T-helper 2 cell (primary cell): ENCODE results near the gene CIAO3.
"Not testable (repeated sequence)": the region's sequence is repeated elsewhere in the genome, so short reads cannot be mapped to it uniquely, and the experiment has no call there.

Experiments
- DNase-seq, 5 experiments: peaks; one replicate each; pipeline versions ENCODE4 v3.0.0 to v3.0.0-alpha.2; 2012 to 2022

Gene CIAO3

GRCh38 chr16:721765-722540 is 18.8 kb downstream of the CIAO3 start:
- DNase-seq, result no peak

DNA sequence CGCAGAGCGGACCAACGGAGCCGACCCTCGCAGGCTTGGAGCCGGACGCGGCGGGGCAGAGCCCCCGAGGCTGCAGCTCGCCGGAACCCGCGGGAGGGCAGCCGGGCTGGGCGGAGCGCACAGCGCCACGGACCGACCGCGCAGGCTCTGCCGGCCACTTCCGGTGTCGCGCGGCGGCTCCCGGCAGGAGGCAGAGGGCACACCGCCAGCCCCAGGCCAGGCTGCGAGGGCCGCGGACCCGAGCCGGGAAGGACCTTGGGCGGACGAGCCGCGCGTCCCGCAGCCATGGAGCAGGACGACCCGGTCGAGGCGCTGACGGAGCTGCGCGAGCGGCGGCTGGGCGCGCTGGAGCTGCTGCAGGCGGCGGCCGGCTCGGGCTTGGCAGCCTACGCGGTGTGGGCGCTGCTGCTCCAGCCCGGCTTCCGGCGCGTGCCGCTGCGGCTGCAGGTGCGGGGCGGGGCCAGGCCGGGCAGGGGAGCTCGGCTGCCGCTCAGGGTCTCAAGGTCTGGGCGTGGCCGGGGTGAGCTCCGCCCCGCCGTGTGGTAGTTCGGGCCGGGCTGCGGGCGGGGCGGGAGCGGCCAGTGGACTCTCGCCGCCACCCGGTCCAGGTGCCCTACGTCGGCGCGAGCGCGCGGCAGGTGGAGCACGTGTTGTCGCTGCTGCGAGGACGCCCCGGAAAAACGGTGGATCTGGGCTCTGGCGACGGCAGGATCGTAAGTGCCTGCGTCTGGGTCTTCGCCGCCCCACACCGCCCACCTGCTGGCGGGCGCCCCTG is 19.6 kb downstream of the CIAO3 start, which contains the start of gene ANTKMT:
Gene ANTKMT, plus strand, starts transcription at position 157 of the 775 bp plus-strand sequence. Its CDS starts 129 bp downstream, at position 286.
- peak; percentile 36 to 88 (median 60) for DNase-seq

DNA sequence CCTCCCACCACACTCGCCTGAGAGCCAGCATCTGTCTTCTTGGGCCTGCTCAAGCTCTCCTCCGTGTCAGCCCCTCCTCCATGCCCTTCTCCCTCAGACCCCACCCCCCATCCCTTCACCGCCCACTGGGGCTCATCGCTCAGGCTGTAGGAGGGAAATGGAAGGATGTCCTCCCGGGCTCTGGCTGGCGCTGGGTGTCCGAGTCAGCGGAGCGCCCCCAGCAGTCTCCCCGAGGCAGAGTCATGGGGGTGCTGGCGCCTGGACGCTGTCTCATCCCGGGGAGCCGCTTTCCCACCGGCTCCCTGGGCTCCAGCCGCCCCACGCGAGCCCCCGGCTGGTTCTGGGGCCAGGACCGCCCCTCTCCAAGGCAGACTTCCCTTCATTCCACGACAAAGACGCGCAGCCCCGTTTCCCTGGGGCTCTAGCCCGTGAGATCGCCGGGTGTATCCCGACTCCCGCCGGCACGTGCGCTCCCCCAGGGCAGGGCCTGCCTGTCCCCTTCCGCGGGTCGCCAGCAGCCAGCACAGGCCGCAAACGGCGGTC is 20.3 kb downstream of the CIAO3 start:
- DNase-seq, result peak in 1 of 5 experiments; percentile 53

DNA sequence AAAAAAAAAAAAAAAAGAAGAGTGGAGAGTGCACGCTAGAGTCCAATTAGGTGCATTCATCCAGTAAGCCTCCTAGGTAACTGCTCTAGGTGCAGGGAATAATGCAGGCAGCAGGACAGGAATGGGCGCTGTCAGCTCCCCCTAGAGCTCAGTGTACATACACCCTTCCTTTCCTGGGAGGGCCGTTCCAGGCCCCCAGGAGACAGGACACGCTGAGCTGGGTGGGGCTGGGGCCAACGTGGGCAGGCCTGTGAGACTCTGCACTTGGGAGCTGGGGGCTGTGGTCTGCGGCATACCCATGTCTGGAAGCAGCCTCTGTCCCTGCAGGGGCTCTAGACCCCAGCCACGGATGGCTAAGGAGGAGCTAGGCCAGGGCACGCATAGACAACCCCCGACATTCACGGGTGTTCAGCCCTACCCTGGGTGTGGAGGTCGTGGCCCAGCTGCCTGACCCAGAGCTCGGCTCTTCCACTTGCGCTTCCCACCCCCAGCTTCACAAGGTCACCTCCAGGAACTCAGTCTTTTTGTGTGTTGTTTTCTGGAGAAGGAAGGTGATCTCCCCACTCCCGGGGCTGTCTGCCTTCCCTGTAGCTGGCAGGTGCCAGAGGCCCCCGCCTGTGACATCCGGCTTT is 20.9 kb downstream of the CIAO3 start:
- no peak for DNase-seq

- no peak for DNase-seq
These were observed 21.9 kb downstream of the CIAO3 start for GRCh38 chr16:718922-719321.

- DNase-seq, result no peak
These were observed 22.4 kb downstream of the CIAO3 start for GRCh38 chr16:718389-718788.

DNA sequence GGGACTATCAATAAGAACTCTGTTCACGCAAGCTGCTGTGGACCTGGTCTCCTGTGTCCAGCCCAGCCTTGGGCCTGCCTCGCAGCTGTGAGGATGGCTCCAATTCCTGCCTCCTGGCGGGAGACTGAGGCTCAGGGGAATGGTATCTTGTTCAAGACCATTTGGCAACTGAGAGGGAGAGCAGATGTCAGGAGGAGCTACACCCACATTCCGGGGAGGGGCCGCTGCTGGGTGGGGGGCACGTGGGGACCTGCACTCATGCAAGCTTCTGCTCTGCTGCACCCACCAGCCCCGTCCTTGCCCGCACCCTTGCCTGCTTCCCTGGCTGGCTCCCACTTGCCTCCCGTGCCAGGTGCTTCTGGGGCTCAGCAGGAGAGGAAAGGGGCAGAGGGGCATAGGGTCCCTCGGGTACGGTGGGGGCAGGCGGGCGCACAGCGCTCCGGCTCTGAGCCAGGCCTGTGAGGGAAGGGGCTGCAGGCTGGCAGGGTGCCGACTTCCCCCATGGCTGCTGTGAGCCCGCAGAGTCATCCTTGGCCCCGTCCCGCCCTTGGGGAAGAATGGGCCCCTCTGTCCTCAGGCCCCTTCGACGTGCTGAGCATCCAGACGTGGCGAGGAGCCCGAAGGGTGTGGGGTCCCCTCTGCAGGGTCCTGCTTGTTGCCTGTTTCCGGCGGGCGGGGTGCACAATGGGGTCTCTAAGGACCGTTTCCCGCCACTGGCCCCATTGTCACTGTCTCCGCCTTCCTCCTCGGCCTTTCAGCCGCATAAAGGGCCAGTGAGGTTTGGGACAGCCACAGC is 23.1 kb downstream of the CIAO3 start:
- no peak for DNase-seq

DNA sequence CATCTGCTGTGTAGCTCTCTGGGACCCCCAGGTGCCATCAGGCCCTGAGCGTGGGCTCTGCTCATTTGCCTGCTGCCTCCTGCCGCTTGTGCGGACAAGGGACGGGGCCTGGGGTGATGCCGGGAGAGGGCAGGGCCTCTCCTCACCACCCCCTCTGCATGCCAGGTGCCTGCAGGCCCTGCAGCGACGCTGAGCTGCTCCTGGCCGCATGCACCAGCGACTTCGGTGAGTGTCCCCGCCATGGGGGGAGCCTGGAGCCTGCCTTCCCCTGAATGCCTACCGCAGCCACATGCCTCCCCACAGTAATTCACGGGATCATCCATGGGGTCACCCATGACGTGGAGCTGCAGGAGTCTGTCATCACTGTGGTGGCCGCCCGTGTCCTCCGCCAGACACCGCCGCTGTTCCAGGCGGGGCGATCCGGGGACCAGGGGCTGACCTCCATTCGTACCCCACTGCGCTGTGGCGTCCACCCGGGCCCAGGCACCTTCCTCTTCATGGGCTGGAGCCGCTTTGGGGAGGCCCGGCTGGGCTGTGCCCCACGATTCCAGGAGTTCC is 23.9 kb downstream of the CIAO3 start:
- DNase-seq, result no peak

DNA sequence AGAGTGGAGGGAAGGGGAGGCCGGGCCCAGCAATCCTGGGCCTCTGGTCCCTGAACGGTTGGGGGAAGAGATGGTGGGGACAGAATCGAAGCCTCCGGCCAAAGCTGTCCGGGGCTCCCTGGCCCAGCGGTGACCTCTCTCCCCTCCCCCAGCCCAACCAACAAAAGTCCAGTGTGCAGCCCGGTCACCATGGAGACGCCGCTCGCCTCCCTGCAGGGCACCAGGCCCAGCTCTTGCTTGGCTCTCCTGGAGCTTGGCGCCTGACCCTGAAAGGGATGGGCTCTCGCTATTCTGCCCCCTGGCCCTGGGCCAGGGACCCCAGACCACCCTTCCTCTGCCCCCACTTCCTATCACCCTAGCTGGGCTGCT is 24.6 kb downstream of the CIAO3 start:
- no peak for DNase-seq

- DNase-seq, result no peak
These were observed 25.2 kb downstream of the CIAO3 start for GRCh38 chr16:715477-716199.

DNA sequence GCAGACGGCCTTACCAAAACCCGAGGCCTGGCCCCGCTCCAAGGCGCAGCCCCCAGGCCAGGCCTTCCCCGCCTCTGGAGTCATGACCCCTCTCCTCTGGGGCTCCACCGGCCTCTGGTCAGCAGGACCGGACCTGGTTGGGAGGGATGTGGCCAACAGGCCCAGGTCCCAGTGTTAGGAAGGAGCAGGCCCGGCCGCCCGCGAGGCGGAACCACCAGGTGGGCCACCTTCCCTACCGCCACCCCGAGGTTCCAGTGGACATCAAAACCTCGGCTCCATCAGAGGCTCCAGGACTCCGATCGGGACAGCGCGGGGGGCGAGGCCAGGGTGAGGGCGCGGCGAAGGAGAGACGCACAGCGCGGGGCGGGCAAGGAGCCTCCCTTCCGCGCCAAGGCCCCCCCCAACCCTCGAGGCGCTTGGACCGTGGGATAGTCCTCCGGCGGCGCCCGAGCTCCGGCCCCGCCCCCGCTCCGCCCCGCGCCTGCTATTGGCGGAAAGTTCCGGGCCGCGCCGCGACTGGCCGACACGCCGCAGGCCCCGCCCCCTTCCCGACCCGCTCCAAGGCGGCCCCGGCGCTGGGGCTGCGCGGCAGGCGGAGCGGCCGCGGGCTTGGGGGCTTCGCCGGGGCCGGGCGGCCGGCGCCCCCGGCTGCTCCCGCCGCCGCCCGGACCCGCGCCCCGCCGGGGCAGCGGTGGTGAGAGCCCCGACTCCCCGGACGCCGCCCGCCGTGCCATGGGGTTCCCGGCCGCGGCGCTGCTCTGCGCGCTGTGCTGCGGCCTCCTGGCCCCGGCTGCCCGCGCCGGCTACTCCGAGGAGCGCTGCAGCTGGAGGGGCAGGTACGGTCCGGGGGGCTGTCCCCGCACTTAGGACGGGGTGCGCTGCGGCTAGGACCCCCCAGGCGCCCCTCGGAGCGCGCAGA is 26.0 kb downstream of the CIAO3 start, which contains the start of gene METRN:
Gene METRN, plus strand, starts transcription at position 561 of the 919 bp plus-strand sequence. Its CDS starts 172 bp downstream, at position 733.
- peak; percentile 77 to 87 (median 84) for DNase-seq

DNA sequence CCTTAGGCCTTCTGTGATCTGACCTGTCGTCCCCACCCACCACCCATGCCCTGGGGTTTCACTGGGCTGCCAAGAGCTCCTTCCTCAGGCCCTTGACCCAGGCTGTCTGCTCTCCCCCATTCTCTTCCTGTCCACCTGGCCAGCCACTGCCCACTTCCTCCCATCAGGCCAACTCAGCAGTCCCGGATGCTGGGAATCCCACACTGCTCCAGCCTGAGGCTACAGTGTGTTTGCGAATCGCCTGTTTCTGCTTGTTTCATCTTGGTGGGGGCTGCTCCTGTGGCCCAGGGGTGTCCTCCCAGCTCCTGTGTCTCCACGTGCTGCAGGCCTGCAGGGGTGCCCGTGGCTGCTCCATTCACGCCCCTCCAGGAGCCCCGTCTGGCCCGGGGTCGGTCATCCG is 26.7 kb downstream of the CIAO3 start:
- DNase-seq, result no peak

GRCh38 chr16:712740-713250 is 28.0 kb downstream of the CIAO3 start:
- not testable (repeated sequence) for DNase-seq

DNA sequence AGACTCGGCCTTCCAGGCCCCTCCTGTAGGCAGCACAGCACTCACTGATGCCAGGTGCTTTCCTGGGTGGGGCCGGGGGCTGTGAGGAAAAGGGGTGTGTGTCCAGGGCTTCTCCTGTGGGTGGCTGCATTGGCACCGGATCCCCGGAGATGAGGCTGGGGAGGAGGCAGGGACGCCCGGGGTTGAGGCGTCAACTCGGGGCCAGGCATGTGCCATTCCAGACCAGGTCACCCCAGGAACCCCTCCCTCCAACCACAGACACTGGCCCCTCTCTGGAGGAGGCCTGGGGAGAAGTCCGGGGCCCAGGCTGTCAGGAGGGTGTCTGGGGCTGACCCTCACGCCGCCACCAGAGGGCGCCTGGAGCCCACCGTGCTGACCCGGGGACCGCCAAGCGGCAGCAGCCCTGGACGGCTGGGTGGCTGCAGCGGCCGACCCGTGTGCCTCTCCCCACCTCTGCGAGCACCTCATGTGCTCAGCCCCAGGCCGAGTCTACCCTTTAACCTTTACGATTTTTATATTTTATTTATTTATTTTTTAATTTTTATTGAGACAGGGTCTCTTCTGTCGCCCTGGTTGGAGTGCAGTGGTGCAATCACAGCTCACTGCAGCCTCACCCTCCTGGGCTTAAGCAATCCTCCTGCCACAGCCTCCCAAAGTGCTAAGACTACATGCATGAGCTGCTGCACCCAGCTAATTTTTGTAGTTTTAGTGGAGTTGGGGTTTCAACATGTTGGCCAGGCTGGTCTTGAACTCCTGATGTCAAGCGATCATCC is 29.1 kb downstream of the CIAO3 start:
- DNase-seq, result peak; percentile 59 to 71 (median 68)

DNA sequence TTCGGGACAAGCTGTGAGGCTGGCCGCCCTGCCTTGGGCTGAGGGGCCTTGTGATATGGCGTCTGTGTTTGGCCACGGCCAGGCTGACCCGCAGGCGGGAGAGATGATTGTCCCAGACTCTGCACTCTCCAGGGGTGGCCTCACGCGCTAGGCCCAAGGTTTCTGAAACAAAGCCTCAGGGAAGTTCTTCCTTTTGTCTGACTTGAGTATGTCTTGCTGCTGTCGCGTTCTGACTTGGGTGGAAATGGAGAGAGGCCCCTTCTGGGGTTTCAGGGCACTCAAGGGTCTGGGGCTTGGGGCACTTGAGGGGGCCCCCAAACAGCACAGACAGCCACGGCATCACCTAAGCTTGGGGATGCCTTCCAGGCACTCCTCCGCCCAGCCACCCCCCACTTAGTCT is 29.7 kb downstream of the CIAO3 start:
- no peak for DNase-seq

- DNase-seq, result no peak
These were observed 30.2 kb downstream of the CIAO3 start for GRCh38 chr16:710500-711075.

DNA sequence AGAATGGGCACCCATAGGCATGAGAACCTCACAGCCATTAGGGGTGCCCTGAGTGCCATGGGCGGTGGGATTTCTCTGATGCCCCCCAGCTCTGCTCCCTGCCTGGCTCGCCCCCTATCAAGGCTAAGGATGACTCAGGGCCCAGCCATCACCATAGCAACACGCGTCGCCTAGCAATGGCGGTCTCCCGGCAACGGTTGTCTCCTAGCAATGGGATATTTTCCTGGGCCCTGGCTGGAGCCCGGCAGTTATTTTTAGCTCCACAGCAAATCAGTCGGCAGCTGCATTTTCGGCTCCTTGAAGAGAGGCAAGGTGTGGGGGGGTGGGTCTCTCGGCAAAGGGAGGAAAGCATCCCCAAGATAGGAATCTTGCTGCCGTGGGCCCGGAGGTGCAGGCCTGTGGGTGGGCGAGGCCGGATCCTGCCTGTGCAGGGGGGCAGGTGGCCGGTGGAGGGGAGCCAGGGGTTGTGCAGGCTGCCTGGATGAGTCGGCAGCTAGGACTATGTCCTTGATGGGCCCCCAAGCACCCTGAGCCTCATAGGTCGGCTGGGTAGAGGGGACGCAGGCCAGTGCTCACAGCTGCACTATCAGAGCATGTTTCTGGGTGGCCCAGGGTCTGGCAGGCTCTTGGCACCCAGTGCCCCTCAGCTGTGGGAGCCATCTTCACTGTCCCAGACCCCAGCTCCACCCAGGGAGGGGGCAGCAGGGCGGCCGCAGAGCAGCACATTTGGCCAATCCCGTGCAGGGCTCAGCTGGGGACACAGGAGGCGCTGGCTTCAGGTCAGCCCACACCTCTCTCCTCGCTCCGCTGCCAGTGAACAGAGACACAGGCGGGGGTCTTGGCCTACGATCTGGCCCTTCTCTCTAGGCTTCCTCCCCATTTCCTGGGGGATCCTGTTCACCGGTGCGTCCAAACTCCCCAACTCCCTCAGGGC is 31.0 kb downstream of the CIAO3 start:
- no peak for DNase-seq
